Esophagus (tissue), 2 donors: ENCODE data around the gene CSNK1A1. TPM values are rescaled to one million over a fixed set of nuclear protein-coding genes. Genes with fewer than 3 reads are reported as not detected.

Source experiments
- H3K27ac ChIP-seq, 2 donors: one replicate each; pipeline ENCODE4 v1.5.1; 2013; ENCODE audit warnings: low read depth in 2 of 2, mild to moderate bottlenecking in 2 of 2, inconsistent platforms in 1 of 2, low read length in 1 of 2, moderate library complexity in 1 of 2
- H3K27me3 ChIP-seq, 2 donors: one replicate each; pipeline ENCODE4 v1.6.1; 2013; ENCODE audit warnings: low read length in 2 of 2, control low read depth in 1 of 2, mild to moderate bottlenecking in 1 of 2; ENCODE audit not compliant: insufficient read depth in 2 of 2, control insufficient read depth in 1 of 2
- H3K36me3 ChIP-seq, 2 donors: one replicate each; pipeline ENCODE4 v1.6.1; 2013; ENCODE audit warnings: low read length in 1 of 2; ENCODE audit not compliant: control insufficient read depth in 2 of 2, insufficient read depth in 2 of 2
- H3K4me1 ChIP-seq, 2 donors: one replicate each; pipeline ENCODE4 v1.6.1; 2013; ENCODE audit warnings: low read length in 1 of 2; ENCODE audit not compliant: control insufficient read depth in 2 of 2, insufficient read depth in 2 of 2
- H3K4me3 ChIP-seq, 2 donors: one replicate each; pipeline ENCODE4 v1.5.1; 2013; ENCODE audit warnings: low read length in 2 of 2, mild to moderate bottlenecking in 2 of 2, low read depth in 1 of 2, moderate library complexity in 1 of 2
- H3K9me3 ChIP-seq, 2 donors: one replicate each; pipeline ENCODE4 v1.6.1; 2013; ENCODE audit warnings: mild to moderate bottlenecking in 2 of 2, low read depth in 1 of 2, low read length in 1 of 2, moderate library complexity in 1 of 2; ENCODE audit not compliant: control insufficient read depth in 2 of 2, insufficient read depth in 1 of 2
- WGBS, 2 donors: extraction: QIAGEN DNeasy Blood & Tissue Kit; methylation state at CpG; one replicate each; pipeline ENCODE4 v1.1.7; 2013; 5-methylcytosine and 5-hydroxymethylcytosine counted together
- polyA plus RNA-seq, 2 donors: library from polyadenylated mRNA; stranded (reverse); fragments of 200-250 nt; gene quantifications; one replicate each; pipeline ENCODE4 v1.2.3, GENCODE V29; 2013
- donor health status: healthy with polysubstance abuse.
- donor health status: Bipolar disorder and iron deficiency.

CSNK1A1 gene
- polyA plus RNA-seq, 2 donors = 81.1 to 91.8 TPM

- peaks cover 0 to 3% of the 10 kb centered on the region in 2 donors for H3K36me3 ChIP-seq
- no peak overlapping the region for H3K4me3 ChIP-seq
- H3K27me3 ChIP-seq = no peaks in the 10 kb centered on the region
- no peak overlapping the region for H3K27ac ChIP-seq
- 92 to 93% methylated on average over 18 of the region's 18 CpGs for WGBS, 2 donors
- no peaks in the 10 kb centered on the region for H3K4me1 ChIP-seq
- H3K9me3 ChIP-seq = no peaks in the 10 kb centered on the region
These were observed 1.4 kb upstream of the CSNK1A1 start for GRCh38 chr5:149552553-149553160.

DNA sequence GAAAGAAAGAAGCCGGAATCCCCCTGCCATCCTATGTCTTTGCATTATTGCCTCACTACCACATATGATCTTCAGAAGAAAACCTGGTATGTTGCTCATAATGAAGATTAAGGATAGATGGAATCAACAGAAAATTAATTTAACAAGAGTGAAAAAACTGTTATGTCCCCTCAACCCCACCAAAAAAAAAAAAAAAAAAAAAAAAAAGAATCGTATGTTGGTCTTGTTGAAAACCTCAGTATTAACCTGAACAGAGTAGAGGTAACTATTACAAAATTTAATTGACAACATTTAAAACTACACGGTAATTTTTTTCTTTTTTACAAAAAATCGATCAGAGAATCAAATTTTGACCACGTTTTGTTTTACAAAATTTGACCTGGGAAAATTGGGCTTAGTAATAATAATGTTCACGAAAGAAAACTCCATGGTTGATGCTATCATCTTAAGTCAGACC is 827 bp upstream of the CSNK1A1 start:
- WGBS, 2 donors = 24 to 32% methylated on average over 6 of the region's 6 CpGs
- Histone ChIP-seq H3K4me3 (peak overlapping the region; percentile 69 to 96), H3K27ac (peak overlapping the region; percentile 85 to 99), H3K27me3 (no peaks in the 10 kb centered on the region), H3K9me3 (no peaks in the 10 kb centered on the region), H3K36me3 (peaks cover 0 to 3% of the 10 kb centered on the region in 2 donors), H3K4me1 (no peaks in the 10 kb centered on the region)

GRCh38 chr5:149550594-149551226 is 529 bp downstream of the CSNK1A1 start:
- H3K9me3 ChIP-seq = no peaks in the 10 kb centered on the region
- H3K36me3 ChIP-seq = peaks cover 0 to 3% of the 10 kb centered on the region in 2 donors
- H3K4me3 ChIP-seq = peak overlapping the region; percentile 69 to 96
- H3K4me1 ChIP-seq = peaks cover 0 to 2% of the 10 kb centered on the region in 2 donors
- WGBS, 2 donors = 0% methylated on average over 40 of the region's 40 CpGs
- no peaks in the 10 kb centered on the region for H3K27me3 ChIP-seq
- H3K27ac ChIP-seq = peak overlapping the region; percentile 96 to 99

DNA sequence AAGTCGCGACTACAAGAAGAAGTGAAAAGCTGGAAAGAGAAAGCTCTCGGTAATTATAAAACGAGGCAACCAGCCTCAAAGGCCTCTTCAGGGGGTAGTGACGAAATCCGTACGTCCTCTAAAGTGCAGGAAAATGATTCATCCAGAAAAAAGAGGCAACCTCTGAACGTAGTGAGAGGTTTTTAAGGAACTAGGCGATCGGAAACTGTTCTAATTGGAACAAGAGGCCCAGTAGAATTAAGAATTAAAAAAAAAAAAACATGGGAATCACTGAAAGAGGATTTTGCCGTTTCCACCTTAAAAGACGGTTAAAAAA is 1.0 kb downstream of the CSNK1A1 start:
- peaks cover 0 to 7% of the 10 kb centered on the region in 2 donors for H3K4me1 ChIP-seq
- WGBS, 2 donors = 0 to 1% methylated on average over 12 of the region's 12 CpGs

GRCh38 chr5:149549461-149550267 is 1.6 kb downstream of the CSNK1A1 start:
- peaks cover 0 to 7% of the 10 kb centered on the region in 2 donors for H3K4me1 ChIP-seq

More for the DNA sequence above, 1.0 kb downstream of the CSNK1A1 start:
- H3K4me3 ChIP-seq = peak overlapping the region; percentile 69 to 96
- H3K9me3 ChIP-seq = no peaks in the 10 kb centered on the region
- H3K27ac ChIP-seq = peak overlapping the region; percentile 96 to 99
- peaks cover 3 to 4% of the 10 kb centered on the region in 2 donors for H3K36me3 ChIP-seq
- no peaks in the 10 kb centered on the region for H3K27me3 ChIP-seq

DNA sequence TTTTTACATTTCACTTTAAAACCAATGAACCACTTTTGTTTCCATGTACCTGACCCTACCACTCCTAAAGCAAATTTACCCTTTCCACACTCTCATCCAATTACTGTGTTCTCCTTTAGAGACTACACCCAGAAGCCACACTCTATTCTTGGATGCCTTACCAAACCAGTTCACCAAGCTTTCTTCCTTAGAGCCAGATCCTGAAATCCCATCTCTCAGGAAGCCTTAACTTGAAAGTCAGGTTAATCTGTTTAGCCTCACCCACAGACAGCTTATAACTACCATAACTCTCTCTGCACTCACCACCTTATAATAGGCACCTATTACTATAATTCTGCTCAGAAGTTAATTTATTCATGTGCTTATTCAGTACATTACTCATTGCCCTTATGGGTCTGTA is 4.3 kb downstream of the CSNK1A1 start:
- H3K9me3 ChIP-seq = no peaks in the 10 kb centered on the region
- peak overlapping the region; percentile 14 to 29 for H3K27ac ChIP-seq
- H3K4me1 ChIP-seq = peaks cover 0 to 9% of the 10 kb centered on the region in 2 donors
- H3K36me3 ChIP-seq = peaks cover 6 to 7% of the 10 kb centered on the region in 2 donors
- H3K4me3 ChIP-seq = no peak overlapping the region
- H3K27me3 ChIP-seq = no peaks in the 10 kb centered on the region

More at GRCh38 chr5:149549461-149550267, 1.6 kb downstream of the CSNK1A1 start:
- H3K27me3 ChIP-seq = no peaks in the 10 kb centered on the region
- H3K36me3 ChIP-seq = peaks cover 6 to 7% of the 10 kb centered on the region in 2 donors
- peak overlapping the region; percentile 69 to 96 for H3K4me3 ChIP-seq
- 1% methylated on average over 25 of the region's 25 CpGs for WGBS, 2 donors
- peak overlapping the region; percentile 96 to 98 for H3K27ac ChIP-seq
- no peaks in the 10 kb centered on the region for H3K9me3 ChIP-seq

DNA sequence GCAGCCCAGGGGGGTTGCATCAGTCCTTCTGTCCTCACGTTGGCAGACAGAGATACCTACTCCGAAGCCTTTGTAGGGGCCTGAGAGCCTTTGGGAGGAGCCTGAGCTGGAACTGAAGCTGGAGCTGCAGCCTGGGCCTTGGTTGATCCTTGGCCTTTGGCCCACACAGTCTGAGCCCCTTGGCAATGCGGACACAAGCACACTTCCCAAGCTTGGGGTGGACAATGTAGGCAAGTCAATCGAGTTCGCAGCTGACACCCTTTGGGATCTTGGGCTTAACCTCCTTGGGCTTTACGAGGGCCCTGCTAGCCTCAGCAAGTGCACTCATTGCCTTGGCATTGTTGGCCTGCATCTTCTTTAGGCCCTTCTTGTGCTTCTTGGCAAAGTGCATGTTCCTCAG is 5.9 kb downstream of the CSNK1A1 start:
- Histone ChIP-seq H3K9me3 (no peaks in the 10 kb centered on the region), H3K4me3 (no peak overlapping the region), H3K27me3 (no peaks in the 10 kb centered on the region), H3K27ac (peak overlapping the region in 1 of 2 donors; percentile 33), H3K36me3 (peaks cover 6 to 7% of the 10 kb centered on the region in 2 donors), H3K4me1 (peaks cover 0 to 9% of the 10 kb centered on the region in 2 donors)
- WGBS, 2 donors = 76 to 88% methylated on average over 6 of the region's 6 CpGs

DNA sequence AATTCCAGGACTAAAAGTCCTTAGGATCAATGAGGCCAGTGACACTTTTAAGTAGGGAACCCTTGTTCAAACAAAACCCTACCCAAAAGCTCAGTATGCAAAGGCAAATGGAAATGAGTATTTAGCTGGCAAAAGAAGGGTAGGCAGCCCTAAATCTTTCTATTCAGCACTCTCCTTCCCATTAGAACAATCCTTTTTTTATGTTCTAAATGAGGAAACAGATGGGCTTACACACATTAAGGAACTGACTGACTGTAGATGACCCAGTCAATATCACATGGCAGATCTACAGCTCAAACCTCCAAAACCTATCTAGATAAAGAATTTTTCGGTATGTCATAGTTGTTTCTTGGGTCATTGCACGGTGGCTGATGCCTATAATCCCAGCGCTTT is 7.2 kb downstream of the CSNK1A1 start:
- no peaks in the 10 kb centered on the region for H3K27me3 ChIP-seq
- H3K9me3 ChIP-seq = no peaks in the 10 kb centered on the region
- peaks cover 0 to 9% of the 10 kb centered on the region in 2 donors for H3K4me1 ChIP-seq
- 48 to 52% methylated on average over 3 of the region's 3 CpGs for WGBS, 2 donors
- peaks cover 6 to 7% of the 10 kb centered on the region in 2 donors for H3K36me3 ChIP-seq
- H3K27ac ChIP-seq = peak overlapping the region in 1 of 2 donors; percentile 48
- H3K4me3 ChIP-seq = no peak overlapping the region

GRCh38 chr5:149543361-149544027 is 7.7 kb downstream of the CSNK1A1 start:
- Histone ChIP-seq H3K4me3 (no peak overlapping the region), H3K4me1 (peaks cover 0 to 9% of the 10 kb centered on the region in 2 donors), H3K27me3 (no peaks in the 10 kb centered on the region), H3K9me3 (no peaks in the 10 kb centered on the region), H3K36me3 (peaks cover 6 to 7% of the 10 kb centered on the region in 2 donors), H3K27ac (no peak overlapping the region)
- 31 to 35% methylated on average over 8 of the region's 8 CpGs for WGBS, 2 donors
